GM13977 (cell line): Measurements from ENCODE around the gene ARHGEF9.

ENCODE experiments used
- DNase-seq: peaks from one replicate; pipeline ENCODE4 v3.0.0; 2012; ENCODE audit warnings: low spot score
- CTCF ChIP-seq: IDR thresholded peaks from 2 replicates; pipeline ENCODE4 v1.5.1; 2012; ENCODE audit warnings: mild to moderate bottlenecking, control low read depth; ENCODE audit not compliant: insufficient read depth; ENCODE audit errors: extremely low read depth, missing control alignments
- in situ Hi-C: fragments of 300-500 bp; cut with MboI; formaldehyde crosslinking; loops from one replicate; pipeline ENCODE4 v1.12.0; 2022; ENCODE audit warnings: low sequenced_read_pairs, low pct_unique_long_range_greater_than_20kb, mixed read lengths, inconsistent platforms; ENCODE audit not compliant: unreplicated experiment

Gene ARHGEF9

DNA sequence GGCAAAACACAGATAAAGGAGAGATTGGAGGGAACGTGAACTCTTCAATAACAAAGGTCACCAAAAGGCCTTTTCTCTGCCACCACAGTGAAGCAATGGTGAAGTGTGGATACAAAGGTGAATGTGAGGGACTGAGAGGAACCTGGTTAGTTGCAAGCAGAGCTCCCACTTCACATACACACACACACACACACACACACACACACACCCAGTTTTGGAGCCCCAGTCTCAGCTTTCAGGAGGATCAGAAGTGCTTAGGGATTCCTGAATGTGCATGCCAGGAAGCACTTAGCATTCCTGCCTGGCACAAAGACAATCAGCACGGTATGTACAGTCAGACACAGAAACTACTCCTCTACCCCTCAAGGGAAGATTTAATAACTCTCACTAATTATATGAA is 71.5 kb downstream of the ARHGEF9 start:
- in situ Hi-C loops = no loop called here
- no peak for TF ChIP-seq CTCF
- DNase-seq = no peak

- TF ChIP-seq CTCF = no peak
- in situ Hi-C loops = no loop called here
- DNase-seq = no peak
Observed at GRCh38 chrX:63708801-63709200, 76.2 kb downstream of the ARHGEF9 start.

DNA sequence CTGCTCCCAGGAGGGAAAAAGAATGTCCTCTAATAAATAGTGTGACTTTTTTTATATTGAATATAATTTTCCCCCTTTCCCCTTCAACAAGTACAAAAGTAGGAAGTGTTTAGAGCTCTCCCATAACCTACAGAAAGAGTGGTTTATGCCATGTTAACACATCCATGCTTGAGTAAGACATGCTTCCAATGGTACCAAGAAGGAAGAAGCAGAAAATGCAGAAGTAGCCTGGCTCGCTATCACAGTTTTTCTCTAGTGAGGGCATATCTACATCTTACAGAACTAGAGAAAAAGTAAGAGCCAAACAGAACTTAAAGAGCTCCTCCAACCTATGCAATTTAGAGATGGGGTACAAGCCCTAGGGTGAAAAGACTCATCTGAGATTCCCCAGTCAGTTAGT is 82.5 kb downstream of the ARHGEF9 start:
- in situ Hi-C loops = no loop called here
- no peak for TF ChIP-seq CTCF
- DNase-seq = no peak

DNA sequence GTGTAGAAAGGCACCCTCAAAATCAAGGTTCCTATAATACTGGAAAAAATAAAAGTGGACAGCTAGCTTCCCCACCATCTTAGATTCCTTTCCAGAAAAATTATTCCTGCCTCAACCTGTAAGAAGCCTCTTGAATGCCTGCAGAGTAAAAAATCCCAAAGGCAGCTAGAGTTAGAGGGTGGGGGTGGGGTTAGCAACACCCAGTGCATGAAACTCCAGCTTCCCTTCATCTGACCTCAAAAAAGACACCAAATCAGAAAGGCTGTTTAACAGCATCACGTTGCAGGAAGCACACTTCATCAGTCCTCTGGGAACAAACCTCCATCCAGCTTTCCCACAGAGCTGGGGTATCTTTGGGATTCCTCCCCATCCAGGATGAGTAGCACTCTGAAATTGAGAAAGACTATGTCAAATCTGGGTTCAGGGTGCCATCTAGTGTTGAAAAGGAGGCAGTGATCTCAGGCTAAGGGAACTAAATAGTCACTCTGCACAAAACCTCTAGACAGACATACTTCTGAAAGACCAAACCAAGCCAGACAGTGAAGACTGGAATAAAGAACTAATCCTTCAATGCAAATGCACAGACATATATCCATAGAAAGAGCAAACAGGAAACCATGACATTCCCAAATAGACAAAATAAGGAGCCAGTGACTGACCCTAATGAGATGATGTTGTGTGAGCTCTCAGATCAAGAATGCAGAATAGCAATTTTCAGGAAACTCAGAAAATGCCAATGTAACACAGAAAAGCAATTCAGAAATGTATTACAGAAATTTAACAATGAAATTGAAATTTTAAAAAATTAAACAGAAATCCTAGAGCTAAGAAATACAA is 97.9 kb downstream of the ARHGEF9 start:
- peak; percentile 73 for TF ChIP-seq CTCF
- peak; percentile 21 for DNase-seq
- in situ Hi-C loops = no loop called here

DNA sequence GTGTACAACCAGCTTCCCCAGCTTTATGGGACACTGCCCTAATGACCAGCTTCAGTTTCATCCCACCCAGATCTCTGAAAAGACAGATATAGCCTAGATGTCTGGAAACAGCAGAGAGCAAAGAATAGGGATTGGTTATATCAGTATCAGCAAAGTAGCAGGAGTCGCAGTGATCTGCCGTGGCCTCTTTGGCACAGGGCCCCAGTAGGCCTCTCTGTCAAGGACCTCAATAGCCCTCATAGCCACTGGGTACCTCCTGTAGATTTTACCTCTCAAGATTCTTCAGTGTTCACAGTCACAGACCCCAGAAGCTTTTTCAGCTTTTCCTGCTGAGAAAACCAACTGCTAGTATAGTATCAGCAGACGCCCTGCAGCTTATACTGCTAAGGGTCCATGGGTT is 104.6 kb downstream of the ARHGEF9 start:
- DNase-seq = no peak
- in situ Hi-C loops = no loop called here
- TF ChIP-seq CTCF = no peak

DNA sequence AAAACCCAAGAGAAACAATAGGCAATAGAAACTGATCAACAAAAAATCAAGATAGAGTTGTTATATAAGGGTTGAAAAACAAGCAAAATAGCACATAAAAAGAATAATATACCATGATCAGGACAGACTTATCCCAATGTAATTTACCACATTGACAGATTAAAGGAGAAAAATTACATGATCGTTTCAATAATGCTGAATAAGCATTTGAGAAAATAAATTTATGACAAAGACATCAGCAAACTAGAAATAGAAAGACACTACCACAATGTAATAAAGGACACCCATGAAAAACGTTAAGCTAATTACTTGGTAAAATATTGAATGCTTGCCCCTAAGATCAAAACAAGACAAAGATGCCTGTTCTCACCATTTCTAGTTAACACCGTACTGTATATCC is 105.6 kb downstream of the ARHGEF9 start:
- DNase-seq = no peak
- no peak for TF ChIP-seq CTCF
- in situ Hi-C loops = no loop called here
